NOMO-1 treated with DMSO at 0.1 percent for 48 hours (cell line): Measurements from ENCODE around the gene POMT2.

Experiments
- DNase-seq: peaks from one replicate; lab custom pipeline; 2025; ENCODE audit not compliant: unreplicated experiment; lab: John Stamatoyannopoulos, UW

The POMT2 gene

GRCh38 chr14:77268989-77269600, 51.6 kb downstream of the POMT2 start:
- no peak for DNase-seq

- no peak for DNase-seq
Observed at GRCh38 chr14:77267937-77268699, 52.6 kb downstream of the POMT2 start.

- no peak for DNase-seq
Observed at GRCh38 chr14:77266336-77266735, 54.3 kb downstream of the POMT2 start.

GRCh38 chr14:77265561-77266335, 54.9 kb downstream of the POMT2 start:
- DNase-seq, result no peak

GRCh38 chr14:77265187-77265515, 55.5 kb downstream of the POMT2 start:
- no peak for DNase-seq

- DNase-seq, result no peak
Observed at GRCh38 chr14:77264466-77265186, 56.1 kb downstream of the POMT2 start.

GRCh38 chr14:77260631-77261030, 60.1 kb downstream of the POMT2 start:
- no peak for DNase-seq

GRCh38 chr14:77260199-77260598, 60.5 kb downstream of the POMT2 start:
- no peak for DNase-seq

- no peak for DNase-seq
Observed at GRCh38 chr14:77259025-77259715, 61.5 kb downstream of the POMT2 start.

- no peak for DNase-seq
Observed at GRCh38 chr14:77258566-77258965, 62.1 kb downstream of the POMT2 start.

GRCh38 chr14:77257700-77258099, 63.0 kb downstream of the POMT2 start:
- no peak for DNase-seq

- no peak for DNase-seq
Observed at GRCh38 chr14:77256694-77257093, 64.0 kb downstream of the POMT2 start.

- no peak for DNase-seq
Observed at GRCh38 chr14:77253333-77254190, 67.1 kb downstream of the POMT2 start.

- no peak for DNase-seq
Observed at GRCh38 chr14:77251870-77252269, 68.8 kb downstream of the POMT2 start.

GRCh38 chr14:77250927-77251326, 69.8 kb downstream of the POMT2 start:
- DNase-seq, result no peak

- no peak for DNase-seq
Observed at GRCh38 chr14:77249286-77249685, 71.4 kb downstream of the POMT2 start.

- no peak for DNase-seq
Observed at GRCh38 chr14:77248666-77249065, 72.0 kb downstream of the POMT2 start.

- DNase-seq, result no peak
Observed at GRCh38 chr14:77246784-77247183, 73.9 kb downstream of the POMT2 start.

- no peak for DNase-seq
Observed at GRCh38 chr14:77245820-77246219, 74.9 kb downstream of the POMT2 start.

GRCh38 chr14:77243853-77244252, 76.8 kb downstream of the POMT2 start:
- no peak for DNase-seq
